Stomach smooth muscle (tissue), 2 donors: ENCODE measurements around the gene DPCD.
"Not testable (repeated sequence)": the region's sequence is repeated elsewhere in the genome, so short reads cannot be mapped to it uniquely, and the experiment has no call there.

Experiments used
- H3K27ac ChIP-seq: one replicate; pipeline ENCODE4 v1.7.0; 2013; ENCODE audit warnings: mild to moderate bottlenecking, low read length, inconsistent platforms
- H3K27me3 ChIP-seq, 2 donors: one replicate each; pipeline ENCODE4 v1.7.0; 2013; ENCODE audit warnings: low read length in 2 of 2; ENCODE audit not compliant: insufficient read depth in 2 of 2, control insufficient read depth in 1 of 2
- H3K36me3 ChIP-seq, 2 donors: one replicate each; pipeline ENCODE4 v1.7.0; 2013; ENCODE audit warnings: low read length in 2 of 2; ENCODE audit not compliant: control insufficient read depth in 2 of 2, insufficient read depth in 2 of 2
- H3K4me1 ChIP-seq: one replicate; pipeline ENCODE4 v1.7.0; 2013; ENCODE audit warnings: low read length; ENCODE audit not compliant: control insufficient read depth, insufficient read depth
- H3K4me3 ChIP-seq, 2 donors: one replicate each; pipeline ENCODE4 v1.7.0; 2013; ENCODE audit warnings: low read length in 2 of 2
- H3K9ac ChIP-seq, 2 donors: one replicate each; pipeline ENCODE4 v1.7.0; 2013; ENCODE audit warnings: low read length in 2 of 2, mild to moderate bottlenecking in 1 of 2
- H3K9me3 ChIP-seq, 2 donors: one replicate each; pipeline ENCODE4 v1.7.0; 2013; ENCODE audit warnings: low read length in 2 of 2; ENCODE audit not compliant: control insufficient read depth in 2 of 2
- donor health status: healthy.
- donor health status: Pancreatic carcinoma.

Gene DPCD

DNA sequence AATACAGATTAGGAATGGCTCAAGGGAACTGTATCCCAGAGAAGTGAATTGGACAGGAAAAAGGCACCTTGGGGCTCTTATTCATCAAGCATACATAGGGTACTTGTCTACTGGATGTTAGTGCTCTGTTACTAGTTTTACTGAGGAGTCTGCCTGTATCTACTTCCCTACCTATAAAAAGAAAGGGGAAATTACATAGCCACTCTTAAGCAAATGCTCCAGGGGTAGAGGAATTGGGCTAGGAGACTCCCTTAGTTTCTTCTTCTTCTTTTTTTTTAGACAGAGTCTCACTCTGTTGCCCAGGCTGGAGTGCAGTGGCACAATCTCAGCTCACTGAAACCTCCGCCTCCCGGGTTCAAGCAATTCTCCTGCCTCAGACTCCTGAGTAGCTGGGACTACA is 5.2 kb downstream of the DPCD start:
- H3K27me3 ChIP-seq, H3K9me3 ChIP-seq, H3K36me3 ChIP-seq, H3K4me1 ChIP-seq, H3K27ac ChIP-seq, H3K4me3 ChIP-seq, H3K9ac ChIP-seq: not testable (repeated sequence)

DNA sequence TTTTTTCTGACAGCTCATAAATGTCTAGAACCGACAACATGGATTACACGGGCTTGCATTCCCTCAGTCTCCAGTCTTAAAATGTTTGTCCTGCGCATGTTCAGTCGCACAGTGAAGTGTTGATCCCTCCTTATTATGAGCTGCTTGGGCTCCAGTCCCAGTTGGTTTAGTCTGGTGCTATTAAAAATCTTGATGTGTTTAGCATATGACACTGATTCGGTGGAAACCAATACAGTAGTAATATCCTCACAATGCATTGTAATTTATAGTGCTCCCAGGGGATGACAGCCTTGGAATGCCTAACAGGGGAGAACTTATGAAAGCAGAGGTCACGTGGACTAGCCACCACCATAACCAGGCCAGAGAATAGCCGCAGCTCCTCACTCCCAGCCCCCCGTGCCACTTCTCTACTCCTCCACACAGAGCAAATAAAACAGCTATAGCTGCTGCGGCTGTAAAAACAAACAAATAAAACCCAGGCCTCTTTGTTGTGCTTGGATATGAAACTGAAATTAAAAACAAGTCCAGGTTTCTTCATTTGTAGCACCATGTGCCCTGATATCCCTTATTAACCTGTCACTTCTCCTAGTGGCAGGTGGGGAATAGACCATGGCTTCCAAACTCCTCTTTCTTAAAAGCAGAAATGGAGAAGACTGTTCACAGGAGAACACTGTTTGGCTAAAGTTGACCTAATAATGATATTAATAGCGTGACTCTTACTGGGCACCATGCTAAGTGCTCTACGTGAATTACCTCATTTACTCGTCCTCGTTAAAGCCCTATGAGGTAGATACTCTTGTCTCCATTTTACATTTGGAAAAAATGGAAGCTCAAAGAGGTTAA is 7.7 kb downstream of the DPCD start:
- no peaks in the 10 kb centered on the region for H3K9me3 ChIP-seq

DNA sequence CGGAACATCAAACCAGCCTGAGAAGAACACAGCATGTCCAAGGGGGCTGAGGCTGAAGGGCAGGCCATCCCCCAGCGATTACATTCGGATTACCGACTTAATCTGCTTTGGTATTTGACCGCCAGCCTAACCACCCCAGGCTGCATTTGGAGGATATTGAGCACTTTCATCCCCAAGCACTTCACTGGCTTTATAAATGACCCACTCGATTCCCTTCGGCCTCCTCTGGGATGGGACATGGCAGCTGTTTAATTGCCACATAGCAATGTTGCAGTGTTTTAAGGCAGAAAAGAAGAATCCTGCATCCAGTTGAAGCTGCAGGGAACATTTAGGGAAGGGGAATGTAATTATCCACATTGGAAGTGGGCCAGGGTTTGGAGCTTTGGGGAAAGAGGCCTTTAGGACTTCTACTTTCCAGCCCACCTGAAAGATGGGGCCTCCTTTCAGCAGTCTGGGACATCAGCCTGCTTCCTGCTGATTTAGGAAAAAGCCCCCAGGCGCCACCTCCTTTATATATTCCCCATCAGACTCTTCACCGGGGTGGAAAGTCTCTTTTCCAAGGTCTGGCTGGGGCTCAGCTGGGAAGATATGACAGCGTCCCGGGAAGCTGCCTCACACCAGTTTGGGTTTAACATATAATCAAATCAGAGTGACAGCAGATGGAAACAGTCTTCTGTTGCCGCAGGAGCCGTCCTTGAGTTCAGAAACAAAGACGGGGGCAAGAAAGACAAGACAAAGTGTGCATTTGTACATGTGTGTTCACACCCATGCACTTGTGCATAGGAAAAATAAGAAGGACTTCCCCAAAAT is 9.2 kb downstream of the DPCD start:
- H3K4me1 ChIP-seq, result no peaks in the 10 kb centered on the region
- no peak overlapping the region for H3K27ac ChIP-seq
- no peaks in the 10 kb centered on the region for H3K27me3 ChIP-seq
- no peak overlapping the region for H3K9ac ChIP-seq
- H3K9me3 ChIP-seq, result no peaks in the 10 kb centered on the region
- H3K4me3 ChIP-seq, result no peak overlapping the region
- peaks cover 3 to 11% of the 10 kb centered on the region in 2 donors for H3K36me3 ChIP-seq

More for the DNA sequence above, 7.7 kb downstream of the DPCD start:
- peaks cover 3 to 7% of the 10 kb centered on the region in 2 donors for H3K36me3 ChIP-seq
- H3K9ac ChIP-seq, result no peak overlapping the region
- H3K27me3 ChIP-seq, result no peaks in the 10 kb centered on the region
- no peaks in the 10 kb centered on the region for H3K4me1 ChIP-seq
- no peak overlapping the region for H3K4me3 ChIP-seq
- no peak overlapping the region for H3K27ac ChIP-seq

DNA sequence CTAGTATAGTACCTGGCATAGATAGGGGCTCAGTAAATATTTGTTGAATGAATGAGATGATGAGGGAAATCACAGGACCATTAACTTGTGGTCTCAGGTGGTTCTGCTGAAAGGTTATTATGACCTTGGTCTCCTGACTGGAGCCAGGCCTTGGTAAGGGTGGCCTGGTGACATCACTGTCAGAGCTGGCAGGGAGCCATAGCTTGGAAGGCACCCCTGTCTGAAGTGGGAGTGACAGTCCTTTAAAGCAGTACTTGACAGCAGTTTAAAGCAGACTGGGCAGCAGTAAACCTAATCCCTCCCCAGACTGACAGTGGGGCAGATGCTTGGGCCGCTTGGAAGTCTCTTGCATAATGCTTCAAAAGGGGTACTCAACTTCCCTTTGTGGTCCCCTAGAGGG is 13.4 kb downstream of the DPCD start:
- no peak overlapping the region for H3K4me3 ChIP-seq

DNA sequence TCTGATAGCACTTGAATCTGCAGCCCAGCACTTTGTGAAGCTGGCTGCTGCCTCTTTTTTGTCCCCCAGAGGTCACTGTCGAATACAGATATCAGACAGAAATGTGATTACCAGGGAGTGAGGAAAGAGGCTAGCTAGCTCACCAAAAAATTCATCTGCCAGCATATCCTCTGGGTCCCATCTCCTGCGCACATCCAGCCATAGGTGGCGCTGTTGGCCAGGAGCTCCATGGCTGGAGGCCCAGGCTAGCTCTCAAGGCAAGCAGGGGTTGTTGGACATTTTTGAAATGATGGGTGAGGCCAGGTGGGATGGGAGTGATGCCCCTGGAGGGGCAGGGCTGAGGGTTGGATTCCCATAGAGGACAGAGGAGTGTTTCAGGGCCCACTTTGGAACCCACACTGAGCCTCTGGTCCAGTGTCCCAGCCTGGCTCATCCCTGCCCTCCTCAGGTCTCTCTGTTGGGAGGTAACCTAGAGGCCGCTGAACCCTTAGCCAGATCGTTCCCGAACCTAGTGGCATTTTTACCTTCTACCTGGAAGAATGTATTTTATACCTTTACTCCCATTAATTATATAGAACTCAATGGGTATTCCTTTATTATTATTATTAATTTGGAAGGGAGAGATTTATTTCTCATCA is 14.8 kb downstream of the DPCD start:
- no peak overlapping the region for H3K4me3 ChIP-seq
- H3K9ac ChIP-seq, result no peak overlapping the region
- H3K36me3 ChIP-seq, result peaks cover 0 to 20% of the 10 kb centered on the region in 2 donors
- H3K27me3 ChIP-seq, result no peaks in the 10 kb centered on the region
- no peak overlapping the region for H3K27ac ChIP-seq
- H3K9me3 ChIP-seq, result no peaks in the 10 kb centered on the region
- no peaks in the 10 kb centered on the region for H3K4me1 ChIP-seq

More for the DNA sequence above, 13.4 kb downstream of the DPCD start:
- Histone ChIP-seq H3K4me1 (no peaks in the 10 kb centered on the region), H3K9me3 (no peaks in the 10 kb centered on the region), H3K36me3 (peaks cover 0 to 13% of the 10 kb centered on the region in 2 donors), H3K27ac (no peak overlapping the region), H3K9ac (no peak overlapping the region), H3K27me3 (no peaks in the 10 kb centered on the region)

DNA sequence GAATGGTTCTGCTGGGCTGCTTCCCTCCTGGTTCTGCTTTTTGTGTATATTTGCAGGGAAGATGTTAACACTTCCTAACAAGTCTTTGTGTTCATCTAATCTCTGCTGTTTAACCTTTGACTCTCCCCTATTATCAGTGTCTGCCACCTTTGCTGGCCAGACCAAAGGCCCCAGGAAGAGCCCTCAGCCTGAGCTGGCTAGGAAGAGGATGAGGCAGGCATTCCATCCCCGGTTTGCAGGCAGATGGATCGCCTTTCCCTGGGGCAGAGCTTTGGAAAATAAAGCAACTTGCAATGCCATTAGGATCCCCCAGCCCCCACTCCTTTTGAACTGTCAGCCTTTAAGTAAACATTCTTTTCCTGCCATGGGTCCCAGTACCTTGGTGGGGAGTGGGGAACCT is 19.0 kb downstream of the DPCD start:
- Histone ChIP-seq H3K9ac (no peak overlapping the region), H3K36me3 (peaks cover 23 to 49% of the 10 kb centered on the region in 2 donors), H3K9me3 (no peaks in the 10 kb centered on the region), H3K4me3 (no peak overlapping the region), H3K4me1 (no peaks in the 10 kb centered on the region), H3K27me3 (no peaks in the 10 kb centered on the region), H3K27ac (no peak overlapping the region)

DNA sequence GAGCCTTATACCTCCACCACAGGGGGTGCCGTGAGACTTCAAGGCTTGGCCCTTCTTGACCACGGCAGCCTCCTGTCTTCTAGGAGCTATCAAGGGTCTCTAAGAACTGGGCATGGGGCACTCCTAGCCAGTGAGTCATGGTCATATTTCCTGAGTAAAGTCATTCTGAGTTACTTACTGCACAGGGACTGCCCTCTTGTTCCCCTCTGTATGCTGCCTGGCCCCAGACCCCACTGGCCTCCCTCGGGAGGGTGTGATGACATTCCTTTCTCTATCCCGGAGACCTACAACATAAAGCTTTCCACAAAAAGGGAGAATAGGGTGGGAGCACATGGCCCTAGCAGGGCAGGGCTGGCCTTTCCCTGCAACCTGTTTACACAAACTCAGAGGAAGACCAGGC is 21.4 kb downstream of the DPCD start:
- no peaks in the 10 kb centered on the region for H3K27me3 ChIP-seq
- no peaks in the 10 kb centered on the region for H3K9me3 ChIP-seq
- H3K4me3 ChIP-seq, result no peak overlapping the region
- H3K9ac ChIP-seq, result no peak overlapping the region
- H3K36me3 ChIP-seq, result peaks cover 23 to 51% of the 10 kb centered on the region in 2 donors
- H3K27ac ChIP-seq, result no peak overlapping the region
- H3K4me1 ChIP-seq, result no peaks in the 10 kb centered on the region

DNA sequence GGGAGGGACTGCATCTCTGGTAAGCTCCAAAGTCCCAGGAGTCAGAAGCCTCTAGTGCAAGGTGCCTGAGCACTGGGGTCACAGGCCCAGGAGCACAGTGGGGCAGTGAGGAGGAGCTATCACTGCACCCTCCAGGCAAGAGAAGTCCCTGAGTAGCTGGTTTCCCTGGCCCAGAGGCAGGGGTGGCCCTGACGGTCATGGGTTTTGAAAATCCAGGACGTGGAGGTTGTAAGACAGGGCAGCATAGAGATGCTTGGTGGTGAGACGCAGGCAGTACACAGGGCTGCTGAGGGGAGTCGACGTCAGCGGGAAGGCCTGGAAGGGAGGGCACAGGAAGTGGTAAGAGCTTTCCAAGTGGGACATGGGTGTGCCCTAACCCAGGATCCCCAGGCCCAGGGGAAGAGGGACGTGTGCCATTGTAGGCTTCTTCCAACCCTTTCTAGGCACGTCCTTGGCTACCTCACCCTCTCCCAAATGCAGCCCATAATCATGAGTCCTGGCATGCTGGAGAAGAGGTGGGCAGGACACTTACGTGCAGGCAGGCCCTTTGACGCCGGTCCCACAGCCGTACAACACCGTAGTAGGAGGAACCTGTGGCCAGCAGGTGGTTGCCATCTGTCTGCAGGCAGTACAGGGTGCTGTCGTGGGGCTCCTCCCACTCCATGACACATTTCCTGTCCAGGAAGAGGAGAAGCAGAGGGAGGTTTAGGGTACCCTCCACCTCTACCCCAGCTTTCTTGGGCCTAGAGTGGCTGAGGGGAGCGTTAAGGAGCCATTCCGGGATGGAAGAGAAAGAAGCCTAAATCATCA is 23.2 kb downstream of the DPCD start:
- peaks cover 27 to 51% of the 10 kb centered on the region in 2 donors for H3K36me3 ChIP-seq

DNA sequence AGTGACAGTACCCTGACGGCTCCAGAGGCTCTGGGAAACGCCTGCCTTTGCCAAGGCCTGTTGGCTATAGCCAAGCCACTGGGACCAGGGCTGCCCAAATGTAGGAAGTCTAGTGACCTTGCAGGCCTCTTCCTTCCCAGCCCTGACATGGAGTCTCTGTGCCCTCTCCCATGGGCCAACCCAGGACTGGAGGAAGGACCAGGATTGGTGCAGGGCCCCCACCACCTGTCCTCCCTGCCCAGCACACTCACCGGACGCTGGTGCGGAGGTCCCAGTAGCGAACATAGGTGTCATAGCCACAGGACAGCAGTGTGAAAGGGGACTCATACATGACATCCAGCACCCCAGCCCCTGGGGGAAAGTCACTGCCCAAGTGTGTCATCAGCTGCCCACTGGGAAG is 24.0 kb downstream of the DPCD start:
- Histone ChIP-seq H3K9ac (no peak overlapping the region), H3K9me3 (no peaks in the 10 kb centered on the region), H3K4me1 (no peaks in the 10 kb centered on the region), H3K27ac (no peak overlapping the region), H3K36me3 (peaks cover 34 to 48% of the 10 kb centered on the region in 2 donors), H3K27me3 (no peaks in the 10 kb centered on the region), H3K4me3 (no peak overlapping the region)

More for the DNA sequence above, 23.2 kb downstream of the DPCD start:
- H3K9me3 ChIP-seq, result no peaks in the 10 kb centered on the region
- H3K4me3 ChIP-seq, result no peak overlapping the region
- H3K27me3 ChIP-seq, result no peaks in the 10 kb centered on the region
- H3K9ac ChIP-seq, result no peak overlapping the region
- H3K4me1 ChIP-seq, result no peaks in the 10 kb centered on the region
- H3K27ac ChIP-seq, result no peak overlapping the region

DNA sequence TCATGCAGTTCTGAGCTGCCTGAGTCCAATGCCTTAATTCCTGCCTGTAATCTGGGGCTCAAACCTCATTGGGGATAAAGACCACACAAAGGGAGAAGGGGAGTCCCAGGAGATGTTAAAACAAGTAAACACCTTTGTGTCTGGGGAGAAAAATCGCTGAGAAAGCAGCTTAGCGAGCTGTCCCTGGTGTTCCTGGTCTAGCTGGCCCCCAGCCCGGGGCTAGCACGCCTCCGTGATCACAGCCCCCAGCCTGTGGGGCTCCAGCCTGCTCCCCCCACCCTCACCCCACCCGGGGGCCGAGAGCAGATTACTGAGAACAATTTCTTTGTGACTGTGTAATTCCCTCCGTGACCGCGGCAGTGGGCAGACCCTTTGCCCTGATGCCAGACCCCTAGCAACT is 24.8 kb downstream of the DPCD start:
- no peaks in the 10 kb centered on the region for H3K27me3 ChIP-seq
- H3K9me3 ChIP-seq, result no peaks in the 10 kb centered on the region
- peaks cover 38 to 47% of the 10 kb centered on the region in 2 donors for H3K36me3 ChIP-seq
- no peaks in the 10 kb centered on the region for H3K4me1 ChIP-seq
- no peak overlapping the region for H3K27ac ChIP-seq
- H3K9ac ChIP-seq, result no peak overlapping the region
- no peak overlapping the region for H3K4me3 ChIP-seq
